Kidney (tissue), 14 donors: ENCODE results near the gene EIF1AX. TPM values are rescaled to one million over a fixed set of nuclear protein-coding genes. Genes with fewer than 3 reads are reported as not detected.

Experiments used
- DNase-seq, 5 donors: peaks; one replicate each; pipeline ENCODE4 v3.0.0-alpha.2; 2013 to 2020
- FAIRE-seq: peaks from 2 replicates; lab custom pipeline; 2012; peaks lifted over from hg19 to GRCh38; lab: Jason Lieb, UNC
- H3K27ac ChIP-seq, 2 donors: one replicate each; pipeline ENCODE4 v1.7.0; 2013; ENCODE audit warnings: low read depth in 2 of 2, low read length in 2 of 2, inconsistent platforms in 1 of 2
- H3K27me3 ChIP-seq: one replicate; pipeline ENCODE4 v1.7.1; 2013; ENCODE audit warnings: low read length, inconsistent platforms; ENCODE audit not compliant: control insufficient read depth, insufficient read depth
- H3K36me3 ChIP-seq, 3 donors: one replicate each; pipeline versions ENCODE4 v1.7.0 to v1.7.1; 2013; ENCODE audit warnings: low read length in 3 of 3, control low read depth in 1 of 3, inconsistent platforms in 1 of 3; ENCODE audit not compliant: insufficient read depth in 3 of 3, control insufficient read depth in 2 of 3
- H3K4me1 ChIP-seq, 3 donors: one replicate each; pipeline versions ENCODE4 v1.7.0 to v1.7.1; 2013; ENCODE audit warnings: low read length in 3 of 3, inconsistent platforms in 1 of 3, low read depth in 1 of 3; ENCODE audit not compliant: control insufficient read depth in 2 of 3, insufficient read depth in 2 of 3
- H3K4me3 ChIP-seq, 3 donors: one replicate each; pipeline versions ENCODE4 v1.7.0 to v1.8.1; 2013; ENCODE audit warnings: low read length in 3 of 3, control low read depth in 1 of 3, inconsistent platforms in 1 of 3
- H3K9ac ChIP-seq, 3 donors: one replicate each; pipeline versions ENCODE4 v1.7.0 to v1.7.1; 2013; ENCODE audit warnings: low read length in 3 of 3, control low read depth in 1 of 3, inconsistent platforms in 1 of 3
- H3K9me3 ChIP-seq, 3 donors: one replicate each; pipeline versions ENCODE4 v1.7.0 to v1.7.1; 2013; ENCODE audit warnings: low read length in 3 of 3, control low read depth in 1 of 3, inconsistent platforms in 1 of 3; ENCODE audit not compliant: control insufficient read depth in 2 of 3, insufficient read depth in 1 of 3
- intact Hi-C: fragments of 100-400 bp; cut with DNase I; formaldehyde crosslinking; loops from one replicate; pipeline ENCODE4 v1.11.1; 2022
- polyA plus RNA-seq: library from polyadenylated mRNA; stranded (reverse); fragments of 350-450 nt; fragmentation: Illumina TruSeq; extraction: RNeasy Lipid Tissue Mini Kit (QIAGEN cat#74804); gene quantifications from one replicate; pipeline ENCODE4 v1.2.3, GENCODE V29; 2014; ENCODE audit warnings: low read depth, low replicate concordance; ENCODE audit not compliant: insufficient read depth
- total RNA-seq: library from RNA; stranded (reverse); fragmentation: NEBNext Ultra II Directional; extraction: Animal tissue kit (Norgen Biotek cat#: 25700); gene quantifications from one replicate; pipeline ENCODE4 v1.2.1, GENCODE V29; 2021
- TF ChIP-seq, protein P1 (sequence below): IDR thresholded peaks from 3 replicates; pipeline ENCODE4 v1.5.1; 2012; ENCODE audit warnings: mild to moderate bottlenecking, moderate library complexity, borderline replicate concordance; ENCODE audit not compliant: insufficient read depth; ENCODE audit errors: extremely low read depth
- donor health status: control.
- donor health status: control.
- donor health status: control.
- donor health status: control.
- donor health status: control.
- donor health status: DM: yes; HTN: yes; CAD: no.
- donor health status: Normal renal cell carcinoma (clear cell type).

EIF1AX gene
- total and polyA plus RNA-seq, 2 donors from 2014 or later, result 29.4 to 104 TPM

DNA sequence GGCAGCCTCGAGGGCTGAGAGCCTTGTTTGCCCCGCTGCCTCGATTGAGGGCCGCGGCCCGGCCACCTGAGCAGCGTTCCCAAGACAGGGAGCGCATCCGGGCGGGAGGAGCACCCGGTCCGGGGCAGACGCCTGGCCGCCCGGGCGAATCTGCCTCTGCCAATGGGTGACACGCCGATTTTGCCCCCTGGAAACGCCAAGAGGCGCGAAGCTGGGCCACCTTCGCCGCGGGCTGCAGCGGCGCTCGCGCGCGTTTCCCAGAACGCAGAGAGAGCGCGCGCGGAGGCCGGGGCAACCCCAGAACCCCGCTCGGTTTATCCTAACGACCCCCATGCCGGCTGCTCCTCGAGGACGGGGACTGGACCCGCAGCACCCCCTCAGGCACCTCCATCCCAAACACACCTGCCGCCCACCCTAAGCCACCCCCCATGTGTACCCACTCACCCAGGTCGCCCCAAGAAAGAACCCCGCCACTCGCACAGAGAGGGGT lies 25.5 kb downstream of the EIF1AX start:
- peaks cover 17% of the 10 kb centered on the region for H3K27me3 ChIP-seq
- TF ChIP-seq, protein P1, sequence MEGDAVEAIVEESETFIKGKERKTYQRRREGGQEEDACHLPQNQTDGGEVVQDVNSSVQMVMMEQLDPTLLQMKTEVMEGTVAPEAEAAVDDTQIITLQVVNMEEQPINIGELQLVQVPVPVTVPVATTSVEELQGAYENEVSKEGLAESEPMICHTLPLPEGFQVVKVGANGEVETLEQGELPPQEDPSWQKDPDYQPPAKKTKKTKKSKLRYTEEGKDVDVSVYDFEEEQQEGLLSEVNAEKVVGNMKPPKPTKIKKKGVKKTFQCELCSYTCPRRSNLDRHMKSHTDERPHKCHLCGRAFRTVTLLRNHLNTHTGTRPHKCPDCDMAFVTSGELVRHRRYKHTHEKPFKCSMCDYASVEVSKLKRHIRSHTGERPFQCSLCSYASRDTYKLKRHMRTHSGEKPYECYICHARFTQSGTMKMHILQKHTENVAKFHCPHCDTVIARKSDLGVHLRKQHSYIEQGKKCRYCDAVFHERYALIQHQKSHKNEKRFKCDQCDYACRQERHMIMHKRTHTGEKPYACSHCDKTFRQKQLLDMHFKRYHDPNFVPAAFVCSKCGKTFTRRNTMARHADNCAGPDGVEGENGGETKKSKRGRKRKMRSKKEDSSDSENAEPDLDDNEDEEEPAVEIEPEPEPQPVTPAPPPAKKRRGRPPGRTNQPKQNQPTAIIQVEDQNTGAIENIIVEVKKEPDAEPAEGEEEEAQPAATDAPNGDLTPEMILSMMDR, result no peak
- no peaks in the 10 kb centered on the region for H3K36me3 ChIP-seq
- peak overlapping the region in 1 of 3 donors; percentile 29 for H3K4me3 ChIP-seq
- H3K9me3 ChIP-seq, result no peaks in the 10 kb centered on the region
- H3K4me1 ChIP-seq, result no peaks in the 10 kb centered on the region
- peak in 1 of 5 donors; percentile 39 for DNase-seq
- FAIRE-seq, result no peak
- intact Hi-C loops, result no loop called here
- H3K27ac ChIP-seq, result no peak overlapping the region
- no peak overlapping the region for H3K9ac ChIP-seq

DNA sequence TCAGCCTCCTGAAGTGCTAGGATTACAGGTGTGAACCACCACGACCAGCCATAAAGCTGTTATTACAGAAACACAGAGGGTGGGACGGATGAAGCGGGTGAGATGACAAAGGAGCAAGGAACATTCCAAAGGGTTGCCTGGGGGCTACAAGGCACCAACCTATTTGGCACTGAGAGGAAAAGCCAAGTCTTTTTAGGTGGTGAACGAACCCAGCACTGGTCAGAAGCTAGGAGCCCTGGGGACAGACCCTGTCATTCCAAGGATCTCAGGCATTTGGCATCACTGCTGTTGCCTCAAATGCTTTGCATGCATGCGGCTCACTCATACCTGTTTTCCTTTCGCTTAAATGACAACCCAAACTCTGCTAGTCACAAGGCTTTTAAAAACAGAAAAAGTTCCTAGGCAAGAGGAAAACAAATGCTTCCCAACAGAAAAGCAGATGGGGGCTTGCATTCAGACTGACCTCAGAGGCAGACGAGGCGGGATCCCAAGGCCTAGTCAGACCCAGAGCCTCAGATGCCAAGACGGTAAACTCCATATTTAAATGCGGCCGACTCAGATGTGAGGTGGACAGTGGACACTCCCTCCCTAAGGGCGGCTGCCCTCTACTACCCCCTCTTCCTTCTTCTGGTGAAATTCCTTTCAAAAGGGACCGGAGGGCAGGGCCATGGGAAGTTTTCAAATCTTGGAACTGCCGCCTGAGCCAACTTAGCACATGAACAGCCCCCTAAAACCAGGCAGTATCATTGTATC lies 29.4 kb downstream of the EIF1AX start:
- Histone ChIP-seq H3K36me3 (no peaks in the 10 kb centered on the region), H3K9me3 (no peaks in the 10 kb centered on the region), H3K27ac (no peak overlapping the region), H3K4me3 (no peak overlapping the region), H3K27me3 (peaks cover 12% of the 10 kb centered on the region), H3K9ac (no peak overlapping the region), H3K4me1 (no peaks in the 10 kb centered on the region)
- TF ChIP-seq, protein P1, result no peak
- DNase-seq (no peak), FAIRE-seq (no peak)
- intact Hi-C loops, result no loop called here

DNA sequence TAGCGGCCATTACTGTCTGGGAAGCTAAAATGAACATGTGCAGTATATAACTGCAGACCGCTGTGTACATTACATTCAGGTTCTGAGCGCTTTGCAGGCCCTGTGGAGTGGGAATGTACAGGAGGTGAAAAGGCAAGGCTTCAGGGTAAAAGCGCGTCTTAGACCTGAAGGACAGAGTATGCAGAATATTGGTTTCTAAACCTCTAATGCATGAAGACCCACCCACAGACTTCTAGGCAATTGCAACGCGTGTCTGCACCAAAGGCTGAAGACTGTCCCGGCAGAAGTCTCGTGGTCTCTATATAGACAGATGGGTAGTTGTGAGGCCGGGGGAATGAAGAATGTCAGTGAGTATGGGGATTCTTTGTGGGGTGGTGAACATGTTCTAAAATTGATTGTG lies 30.4 kb downstream of the EIF1AX start:
- no peak overlapping the region for H3K4me3 ChIP-seq
- H3K9me3 ChIP-seq, result no peaks in the 10 kb centered on the region
- peaks cover 9% of the 10 kb centered on the region for H3K27me3 ChIP-seq
- no peaks in the 10 kb centered on the region for H3K36me3 ChIP-seq
- DNase-seq, result no peak
- intact Hi-C loops, result no loop called here
- no peak overlapping the region for H3K9ac ChIP-seq
- TF ChIP-seq, protein P1, result no peak
- FAIRE-seq, result no peak
- H3K27ac ChIP-seq, result no peak overlapping the region
- no peaks in the 10 kb centered on the region for H3K4me1 ChIP-seq
